HCT116 (cell line): Measurements from ENCODE around the gene RASSF3.

Source experiments
- CEBPB ChIP-seq: IDR thresholded peaks from 2 replicates; pipeline ENCODE4 v1.6.1; 2012; ENCODE audit warnings: low read depth
- EGR1 ChIP-seq: IDR thresholded peaks from 2 replicates; pipeline ENCODE4 v1.6.1; 2012; ENCODE audit warnings: low read depth
- ELF1 ChIP-seq: IDR thresholded peaks from 2 replicates; pipeline ENCODE4 v1.6.1; 2012; ENCODE audit warnings: low read depth, borderline replicate concordance
- EZH2phosphoT487 ChIP-seq: fragments of 200-600 bp; IDR thresholded peaks from 2 replicates; pipeline ENCODE4 v1.6.1; 2018; ENCODE audit warnings: antibody characterized with exemption, borderline replicate concordance
- JUND ChIP-seq: IDR thresholded peaks from 2 replicates; pipeline ENCODE4 v1.6.1; 2012
- POLR2A ChIP-seq: IDR thresholded peaks from 2 replicates; pipeline ENCODE4 v1.7.0; 2011; ENCODE audit warnings: borderline replicate concordance; ENCODE audit not compliant: insufficient read depth, insufficient read length; ENCODE audit errors: extremely low read depth
- POLR2AphosphoS5 ChIP-seq: IDR thresholded peaks from 2 replicates; pipeline ENCODE4 v1.6.1; 2011; ENCODE audit warnings: mild to moderate bottlenecking, low read depth, low read length, moderate library complexity
- SIN3A ChIP-seq: IDR thresholded peaks from 2 replicates; pipeline ENCODE4 v1.6.1; 2012; ENCODE audit warnings: low read depth
- SRF ChIP-seq: IDR thresholded peaks from 2 replicates; pipeline ENCODE4 v1.6.1; 2012; ENCODE audit warnings: low read depth
- TF ChIP-seq, protein P1 (sequence below), 3 experiments: fragments of 200-600 bp in 1 of 3; sonication (generic) in 1 of 3; IDR thresholded peaks in 2 of 3; conservative IDR thresholded peaks in 1 of 3; 2 replicates each; pipeline ENCODE4 v1.5.1; 2012 to 2017; ENCODE audit warnings: low read depth in 2 of 3, low read length in 2 of 3, antibody characterized with exemption in 1 of 3, borderline replicate concordance in 1 of 3, control low read depth in 1 of 3, mild to moderate bottlenecking in 1 of 3, mixed read lengths in 1 of 3, mixed run types in 1 of 3, moderate library complexity in 1 of 3; ENCODE audit not compliant: insufficient read depth in 1 of 3
- TF ChIP-seq, protein P2 (sequence below): IDR thresholded peaks from 2 replicates; pipeline ENCODE4 v1.6.1; 2012; ENCODE audit warnings: low read depth

DNA sequence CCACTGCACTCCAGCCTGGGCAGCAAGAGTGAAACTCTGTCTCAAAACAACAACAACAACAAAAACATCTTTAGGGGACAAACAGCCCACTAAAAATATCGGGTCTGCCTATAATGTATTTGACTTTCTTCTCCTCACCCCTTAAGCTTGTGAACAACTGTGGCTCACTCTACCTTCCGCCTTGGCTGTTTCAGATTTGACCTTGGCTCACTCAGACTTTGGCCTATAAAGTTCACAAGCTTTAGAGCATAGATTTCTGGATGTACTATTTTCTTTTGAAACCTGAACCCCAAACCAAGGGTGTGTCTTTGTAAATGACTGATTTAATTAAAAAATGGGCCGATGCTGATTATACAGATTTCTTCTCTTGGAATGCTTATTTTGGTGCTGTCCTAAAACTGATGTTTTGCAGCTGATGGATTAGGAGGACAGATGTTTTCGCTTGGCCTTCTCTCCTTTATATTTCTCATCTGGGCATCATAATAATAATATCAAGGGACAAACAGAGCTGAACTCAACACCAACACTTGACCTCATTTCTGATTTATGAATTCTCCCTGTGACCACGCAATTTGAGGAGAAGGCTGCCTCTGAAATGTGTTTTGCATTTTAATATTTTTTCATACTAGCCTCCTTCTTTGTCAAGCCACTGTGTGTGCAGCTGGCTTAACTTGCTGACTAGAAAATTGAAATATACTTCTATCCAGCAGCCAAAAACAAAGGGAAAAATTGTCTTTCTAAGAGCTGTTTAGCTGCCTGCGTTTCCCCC, 40.2 kb upstream of the RASSF3 start:
- no peak for TF ChIP-seq JUND
- TF ChIP-seq, protein P1, sequence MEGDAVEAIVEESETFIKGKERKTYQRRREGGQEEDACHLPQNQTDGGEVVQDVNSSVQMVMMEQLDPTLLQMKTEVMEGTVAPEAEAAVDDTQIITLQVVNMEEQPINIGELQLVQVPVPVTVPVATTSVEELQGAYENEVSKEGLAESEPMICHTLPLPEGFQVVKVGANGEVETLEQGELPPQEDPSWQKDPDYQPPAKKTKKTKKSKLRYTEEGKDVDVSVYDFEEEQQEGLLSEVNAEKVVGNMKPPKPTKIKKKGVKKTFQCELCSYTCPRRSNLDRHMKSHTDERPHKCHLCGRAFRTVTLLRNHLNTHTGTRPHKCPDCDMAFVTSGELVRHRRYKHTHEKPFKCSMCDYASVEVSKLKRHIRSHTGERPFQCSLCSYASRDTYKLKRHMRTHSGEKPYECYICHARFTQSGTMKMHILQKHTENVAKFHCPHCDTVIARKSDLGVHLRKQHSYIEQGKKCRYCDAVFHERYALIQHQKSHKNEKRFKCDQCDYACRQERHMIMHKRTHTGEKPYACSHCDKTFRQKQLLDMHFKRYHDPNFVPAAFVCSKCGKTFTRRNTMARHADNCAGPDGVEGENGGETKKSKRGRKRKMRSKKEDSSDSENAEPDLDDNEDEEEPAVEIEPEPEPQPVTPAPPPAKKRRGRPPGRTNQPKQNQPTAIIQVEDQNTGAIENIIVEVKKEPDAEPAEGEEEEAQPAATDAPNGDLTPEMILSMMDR (IDR thresholded peaks at IDR 0.05 in 2 of 3, conservative IDR thresholded peaks at IDR 0.05 in 1 of 3; ENCODE audit: borderline replicate concordance in 1 of 3, insufficient read depth in 1 of 3, low read depth in 2 of 3, low read length in 2 of 3), result no peak
- no peak for TF ChIP-seq CEBPB
- TF ChIP-seq POLR2AphosphoS5, result no peak
- no peak for TF ChIP-seq SRF
- TF ChIP-seq POLR2A, result no peak
- no peak for TF ChIP-seq EZH2phosphoT487
- TF ChIP-seq ELF1, result no peak
- TF ChIP-seq, protein P2, sequence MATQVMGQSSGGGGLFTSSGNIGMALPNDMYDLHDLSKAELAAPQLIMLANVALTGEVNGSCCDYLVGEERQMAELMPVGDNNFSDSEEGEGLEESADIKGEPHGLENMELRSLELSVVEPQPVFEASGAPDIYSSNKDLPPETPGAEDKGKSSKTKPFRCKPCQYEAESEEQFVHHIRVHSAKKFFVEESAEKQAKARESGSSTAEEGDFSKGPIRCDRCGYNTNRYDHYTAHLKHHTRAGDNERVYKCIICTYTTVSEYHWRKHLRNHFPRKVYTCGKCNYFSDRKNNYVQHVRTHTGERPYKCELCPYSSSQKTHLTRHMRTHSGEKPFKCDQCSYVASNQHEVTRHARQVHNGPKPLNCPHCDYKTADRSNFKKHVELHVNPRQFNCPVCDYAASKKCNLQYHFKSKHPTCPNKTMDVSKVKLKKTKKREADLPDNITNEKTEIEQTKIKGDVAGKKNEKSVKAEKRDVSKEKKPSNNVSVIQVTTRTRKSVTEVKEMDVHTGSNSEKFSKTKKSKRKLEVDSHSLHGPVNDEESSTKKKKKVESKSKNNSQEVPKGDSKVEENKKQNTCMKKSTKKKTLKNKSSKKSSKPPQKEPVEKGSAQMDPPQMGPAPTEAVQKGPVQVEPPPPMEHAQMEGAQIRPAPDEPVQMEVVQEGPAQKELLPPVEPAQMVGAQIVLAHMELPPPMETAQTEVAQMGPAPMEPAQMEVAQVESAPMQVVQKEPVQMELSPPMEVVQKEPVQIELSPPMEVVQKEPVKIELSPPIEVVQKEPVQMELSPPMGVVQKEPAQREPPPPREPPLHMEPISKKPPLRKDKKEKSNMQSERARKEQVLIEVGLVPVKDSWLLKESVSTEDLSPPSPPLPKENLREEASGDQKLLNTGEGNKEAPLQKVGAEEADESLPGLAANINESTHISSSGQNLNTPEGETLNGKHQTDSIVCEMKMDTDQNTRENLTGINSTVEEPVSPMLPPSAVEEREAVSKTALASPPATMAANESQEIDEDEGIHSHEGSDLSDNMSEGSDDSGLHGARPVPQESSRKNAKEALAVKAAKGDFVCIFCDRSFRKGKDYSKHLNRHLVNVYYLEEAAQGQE, result no peak
- TF ChIP-seq SIN3A, result no peak
- TF ChIP-seq EGR1, result no peak
